ENCODE measurements around the gene PRR20G. TPM values are rescaled to one million over a fixed set of nuclear protein-coding genes. Genes with fewer than 3 reads are reported as not detected.

The PRR20G gene
- total and polyA plus RNA-seq, 2 donors (not counting 1 experiment from before 2014, with no cell fraction given) = not detected

- no peak overlapping the region for H3K4me2 ChIP-seq (replicated peaks; ENCODE audit: low read depth, low read length, poor library complexity, severe bottlenecking)
- CTCF ChIA-PET = no interaction called here
- whole genome bisulfite sequencing (ENCODE audit: insufficient coverage) = 89% methylated on average over 15 of the region's 18 CpGs
- ATAC-seq (ENCODE audit: low read depth) (no peak), DNase-seq (no peak)
- intact Hi-C loops (cut with micrococcal nuclease) = no loop called here
- Mint-ChIP-seq H3K27me3 (peaks cover 24% of the 10 kb centered on the region), H3K9me3 (ENCODE audit: insufficient read depth) (peaks cover 2% of the 10 kb centered on the region), H3K27ac (no peak overlapping the region), H3K4me3 (no peak overlapping the region), H3K4me1 (no peaks in the 10 kb centered on the region)
- H3K4me3 ChIP-seq (ENCODE audit: control extremely low read depth in 1 of 5, extremely low read depth in 1 of 5, insufficient read depth in 1 of 5, low read depth in 2 of 5, low read length in 4 of 5) = no peak overlapping the region
- H3K79me2 ChIP-seq (ENCODE audit: control insufficient read depth, insufficient read depth, low read length) = no peaks in the 10 kb centered on the region
- no peaks in the 10 kb centered on the region for H3K36me3 ChIP-seq (replicated peaks in 1 of 2; ENCODE audit: control extremely low read depth in 1 of 2, control insufficient read depth in 1 of 2, extremely low read depth in 1 of 2, insufficient read depth in 2 of 2, low read length in 1 of 2)
- no peak overlapping the region for H3K27ac ChIP-seq (ENCODE audit: low read length in 2 of 2)
- H4K20me1 ChIP-seq (ENCODE audit: control insufficient read depth, insufficient read depth, low read length, poor library complexity, severe bottlenecking) = no peaks in the 10 kb centered on the region
- H3K4me1 ChIP-seq (ENCODE audit: control insufficient read depth in 2 of 2, insufficient read depth in 2 of 2, low read length in 2 of 2) = no peaks in the 10 kb centered on the region
- TF ChIP-seq EZH2 (IDR thresholded peaks at IDR 0.05; ENCODE audit: borderline replicate concordance, insufficient read depth, low read depth, low read length, poor library complexity, severe bottlenecking) (no peak), CTCF (IDR thresholded peaks at IDR 0.05) (no peak)
- H3K27me3 ChIP-seq (replicated peaks in 1 of 4; ENCODE audit: control extremely low read depth in 1 of 4, control insufficient read depth in 3 of 4, insufficient read depth in 4 of 4, low read length in 3 of 4) = peaks cover 0 to 2% (median 0%) of the 10 kb centered on the region in 4 experiments
- H2AFZ ChIP-seq (ENCODE audit: insufficient read depth, low read depth, low read length, poor library complexity, severe bottlenecking) = no peak overlapping the region
- peaks cover 0 to 20% (median 0%) of the 10 kb centered on the region in 3 donors for H3K9me3 ChIP-seq (ENCODE audit: control extremely low read depth in 1 of 3, control insufficient read depth in 2 of 3, insufficient read depth in 1 of 3, low read length in 2 of 3)
- POLR2A ChIA-PET = no interaction called here
- H3K9ac ChIP-seq (ENCODE audit: low read length) = no peak overlapping the region
These were observed 18.7 kb upstream of the PRR20G start for GRCh38 chr3:127306361-127307111.

GRCh38 chr3:127305499-127306060 is 17.7 kb upstream of the PRR20G start:
- Histone ChIP-seq H3K9ac (ENCODE audit: low read length) (no peak overlapping the region), H3K4me1 (ENCODE audit: control insufficient read depth in 2 of 2, insufficient read depth in 2 of 2, low read length in 2 of 2) (no peaks in the 10 kb centered on the region), H2AFZ (ENCODE audit: insufficient read depth, low read depth, low read length, poor library complexity, severe bottlenecking) (no peak overlapping the region), H3K4me2 (replicated peaks; ENCODE audit: low read depth, low read length, poor library complexity, severe bottlenecking) (no peak overlapping the region), H3K27me3 (replicated peaks in 1 of 4; ENCODE audit: control extremely low read depth in 1 of 4, control insufficient read depth in 3 of 4, insufficient read depth in 4 of 4, low read length in 3 of 4) (peaks cover 0 to 2% (median 0%) of the 10 kb centered on the region in 4 experiments), H3K4me3 (ENCODE audit: control extremely low read depth in 1 of 5, extremely low read depth in 1 of 5, insufficient read depth in 1 of 5, low read depth in 2 of 5, low read length in 4 of 5) (no peak overlapping the region), H3K79me2 (ENCODE audit: control insufficient read depth, insufficient read depth, low read length) (no peaks in the 10 kb centered on the region), H3K36me3 (replicated peaks in 1 of 2; ENCODE audit: control extremely low read depth in 1 of 2, control insufficient read depth in 1 of 2, extremely low read depth in 1 of 2, insufficient read depth in 2 of 2, low read length in 1 of 2) (no peaks in the 10 kb centered on the region), H4K20me1 (ENCODE audit: control insufficient read depth, insufficient read depth, low read length, poor library complexity, severe bottlenecking) (no peaks in the 10 kb centered on the region), H3K27ac (ENCODE audit: low read length in 2 of 2) (no peak overlapping the region), H3K9me3 (ENCODE audit: control extremely low read depth in 1 of 3, control insufficient read depth in 2 of 3, insufficient read depth in 1 of 3, low read length in 2 of 3) (peaks cover 0 to 20% (median 0%) of the 10 kb centered on the region in 3 donors)
- WGBS (ENCODE audit: insufficient coverage) = 68% methylated on average over 6 of the region's 9 CpGs
- no peak for TF ChIP-seq CTCF (IDR thresholded peaks at IDR 0.05)
- TF ChIP-seq EZH2 (IDR thresholded peaks at IDR 0.05; ENCODE audit: borderline replicate concordance, insufficient read depth, low read depth, low read length, poor library complexity, severe bottlenecking) = no peak
- Mint-ChIP-seq H3K27ac (no peak overlapping the region), H3K4me1 (no peaks in the 10 kb centered on the region), H3K4me3 (no peak overlapping the region), H3K27me3 (peaks cover 21% of the 10 kb centered on the region), H3K9me3 (ENCODE audit: insufficient read depth) (peaks cover 2% of the 10 kb centered on the region)
- DNase-seq (no peak), ATAC-seq (ENCODE audit: low read depth) (no peak)
- ChIA-PET POLR2A (no interaction called here), CTCF (no interaction called here)
- intact Hi-C loops (cut with micrococcal nuclease) = no loop called here

Measured in B cell (primary cell).